OCI-M2 (cell line): ENCODE data around the gene REPS1.

Experiments used
- DNase-seq: peaks from one replicate; lab custom pipeline; 2025; ENCODE audit not compliant: unreplicated experiment; lab: John Stamatoyannopoulos, UW

Gene REPS1

GRCh38 chr6:138864343-138864890 lies 123.6 kb downstream of the REPS1 start:
- DNase-seq: no peak

GRCh38 chr6:138863321-138863720 lies 124.7 kb downstream of the REPS1 start:
- no peak for DNase-seq

GRCh38 chr6:138862456-138862855 lies 125.6 kb downstream of the REPS1 start:
- no peak for DNase-seq

DNA sequence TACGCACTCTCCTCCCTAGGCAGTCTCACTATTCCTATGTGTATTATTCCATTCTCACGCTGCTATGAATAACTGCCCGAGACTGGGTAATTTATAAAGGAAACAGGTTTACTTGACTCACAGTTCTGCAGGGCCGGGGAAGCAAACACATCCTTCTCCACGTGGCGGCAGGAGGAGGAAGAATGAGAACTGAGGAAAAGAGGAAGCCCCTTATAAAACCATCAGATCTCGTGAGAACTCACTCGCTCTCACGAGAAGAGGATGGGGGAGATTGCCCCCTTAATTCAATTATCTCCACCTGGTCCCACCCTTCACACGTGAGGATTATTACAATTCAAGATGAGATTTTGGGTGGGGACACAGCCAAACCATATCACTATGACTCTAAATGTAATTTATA lies 130.3 kb downstream of the REPS1 start:
- no peak for DNase-seq

- DNase-seq: no peak
Observed at GRCh38 chr6:138856654-138857053, 131.4 kb downstream of the REPS1 start.
